K562 (cell line): ENCODE measurements around the gene CUL2. TPM values are rescaled to one million over a fixed set of nuclear protein-coding genes. Genes with fewer than 3 reads are reported as not detected.

Source experiments
- ATAC-seq: fragments of 200-7000 bp; cut with Tn5 transposase; 3 replicates; pipeline ENCODE4 v1.9.1; 2020; ENCODE audit warnings: moderate library complexity
- BruUV-seq: library from RNA; stranded (reverse); fragments of 400-500 nt; replicated peaks from 2 replicates; lab custom pipeline; 2021; lab: Mats Ljungman, UMichigan
- CTCF ChIA-PET: fragments of 300-600 bp; formaldehyde crosslinking; extraction: SDS; loops from one replicate; lab custom pipeline; 2021; ENCODE audit warnings: low intra/inter-chr PET ratio; lab: Yijun Ruan, JAX
- POLR2A ChIA-PET: fragments of 300-600, 350-650 bp; sonication (Branson Sonifier 250); formaldehyde crosslinking; extraction: SDS; loops from one replicate; lab custom pipeline; 2021; ENCODE audit warnings: antibody characterized with exemption, inconsistent platforms; lab: Yijun Ruan, JAX
- DNase-seq, 4 experiments: peaks; one replicate each; pipeline versions ENCODE4 v3.0.0 to v3.0.0-alpha.2; 2011 to 2018; ENCODE audit warnings: low spot score in 3 of 4, mixed read lengths in 3 of 4; ENCODE audit errors: extremely low read depth in 1 of 4
- FAIRE-seq: peaks from 2 replicates; lab custom pipeline; 2011; peaks lifted over from hg19 to GRCh38; lab: Jason Lieb, UNC
- H2AFZ ChIP-seq: 2 replicates; pipeline ENCODE4 v1.6.0; 2011; ENCODE audit warnings: low read depth, low read length, control low read depth, inconsistent platforms
- H3K27ac ChIP-seq: fragments of 200-600 bp; 3 replicates; pipeline ENCODE4 v1.8.0; 2011; ENCODE audit warnings: low read depth, mild to moderate bottlenecking, control low read depth, inconsistent platforms, low read length, moderate library complexity, mixed read lengths; ENCODE audit errors: extremely low read depth
- H3K27me3 ChIP-seq, 2 experiments: fragments of 300-600 bp in 1 of 2; 2 replicates in 1 of 2; 3 replicates in 1 of 2; pipeline versions ENCODE4 v1.6.0 to v1.8.0; 2011; ENCODE audit warnings: inconsistent platforms in 2 of 2, low read length in 2 of 2, mild to moderate bottlenecking in 1 of 2, mixed read lengths in 1 of 2, moderate library complexity in 1 of 2; ENCODE audit not compliant: control insufficient read depth in 2 of 2, insufficient read depth in 2 of 2
- H3K36me3 ChIP-seq: fragments of 300-600 bp; 3 replicates; pipeline ENCODE4 v1.8.0; 2011; ENCODE audit warnings: mild to moderate bottlenecking, low read length, inconsistent platforms; ENCODE audit not compliant: control insufficient read depth, insufficient read depth
- H3K4me1 ChIP-seq, 2 experiments: fragments of 200-600 bp in 1 of 2; replicated peaks in 1 of 2; 2 replicates in 1 of 2; 3 replicates in 1 of 2; pipeline versions ENCODE4 v1.5.1 to v1.8.0; 2011; ENCODE audit warnings: inconsistent platforms in 2 of 2, low read length in 2 of 2, mild to moderate bottlenecking in 1 of 2, mixed read lengths in 1 of 2, moderate library complexity in 1 of 2; ENCODE audit not compliant: control insufficient read depth in 2 of 2, insufficient read depth in 2 of 2
- H3K4me2 ChIP-seq: 2 replicates; pipeline ENCODE4 v1.6.1; 2011; ENCODE audit warnings: low read length, control low read depth, inconsistent platforms, mixed read lengths; ENCODE audit not compliant: insufficient read depth
- H3K4me3 ChIP-seq: fragments of 200-600 bp; sonication (generic), shearing (Covaris generic); 2 replicates; pipeline ENCODE4 v1.5.1; 2016; ENCODE audit warnings: control low read depth, inconsistent platforms
- H3K79me2 ChIP-seq: fragments of 200-600 bp; 3 replicates; pipeline ENCODE4 v1.8.0; 2011; ENCODE audit warnings: low read length, inconsistent platforms; ENCODE audit not compliant: control insufficient read depth, insufficient read depth
- H3K9ac ChIP-seq, 2 experiments: 2 replicates each; pipeline versions ENCODE4 v1.6.0 to v1.6.1; 2011; ENCODE audit warnings: low read depth in 2 of 2, low read length in 2 of 2, control low read depth in 1 of 2, inconsistent platforms in 1 of 2, mild to moderate bottlenecking in 1 of 2, mixed read lengths in 1 of 2; ENCODE audit not compliant: insufficient read depth in 1 of 2
- H3K9me1 ChIP-seq: one replicate; pipeline ENCODE4 v1.6.0; 2011; ENCODE audit warnings: inconsistent platforms, mild to moderate bottlenecking, low read length, moderate library complexity; ENCODE audit not compliant: control insufficient read depth, insufficient read depth
- H3K9me3 ChIP-seq: replicated peaks from 2 replicates; pipeline ENCODE4 v1.5.1; 2011; ENCODE audit warnings: low read depth, low read length, inconsistent platforms; ENCODE audit not compliant: control insufficient read depth, insufficient read depth
- H4K20me1 ChIP-seq: replicated peaks from 2 replicates; pipeline ENCODE4 v1.6.1; 2011; ENCODE audit warnings: low read length, inconsistent platforms, mixed read lengths; ENCODE audit not compliant: control insufficient read depth, insufficient read depth
- EGR1 ChIP-seq: fragments of 450-650 bp; conservative IDR thresholded peaks from 2 replicates; pipeline ENCODE4 v1.6.1; 2017; ENCODE audit warnings: mild to moderate bottlenecking
- HDAC2 ChIP-seq: fragments of 450-650 bp; IDR thresholded peaks from 2 replicates; pipeline ENCODE4 v1.6.1; 2016; ENCODE audit warnings: mild to moderate bottlenecking
- KLF16 ChIP-seq: IDR thresholded peaks from 2 replicates; pipeline ENCODE4 v1.6.1; 2016; ENCODE audit warnings: antibody characterized with exemption
- KLF6 ChIP-seq: fragments of 250-450 bp; sonication (Bioruptor Pico); IDR thresholded peaks from 2 replicates; pipeline ENCODE4 v1.4.0; 2020; ENCODE audit warnings: mild to moderate bottlenecking, moderate library complexity, borderline replicate concordance
- L3MBTL2 ChIP-seq: fragments of 450-650 bp; IDR thresholded peaks from 2 replicates; pipeline ENCODE4 v1.6.1; 2016; ENCODE audit warnings: mild to moderate bottlenecking, moderate library complexity
- PHTF2 ChIP-seq: fragments of 250-450 bp; sonication (Bioruptor Pico); IDR thresholded peaks from 2 replicates; pipeline ENCODE4 v1.5.0; 2021; ENCODE audit warnings: mild to moderate bottlenecking
- POLR2AphosphoS2 ChIP-seq: IDR thresholded peaks from 2 replicates; pipeline ENCODE4 v1.6.1; 2012; ENCODE audit warnings: low read length, improper control_type of control experiment
- SP2 ChIP-seq: IDR thresholded peaks from 2 replicates; pipeline ENCODE4 v1.6.1; 2011; ENCODE audit warnings: mild to moderate bottlenecking, low read depth, low read length, moderate library complexity; ENCODE audit not compliant: poor library complexity, severe bottlenecking; ENCODE audit errors: extremely low read depth
- XRCC5 ChIP-seq: fragments of 200-400 bp; formaldehyde crosslinking; IDR thresholded peaks from 2 replicates; pipeline ENCODE4 v1.6.1; 2017; ENCODE audit warnings: low read depth, mild to moderate bottlenecking, low read length
- ZKSCAN3 ChIP-seq: fragments of 250-450 bp; sonication (Bioruptor Pico); IDR thresholded peaks from 2 replicates; pipeline ENCODE4 v1.4.0; 2020
- WGBS: fragments of 100-300 bp; shearing (Covaris generic); methylation state at CpG from one replicate; pipeline ENCODE4 v1.1.6; 2016; ENCODE audit warnings: low coverage, mixed read lengths; ENCODE audit not compliant: insufficient coverage; ENCODE audit errors: missing lambda C conversion rate; 5-methylcytosine and 5-hydroxymethylcytosine counted together
- in situ Hi-C: fragments of 300-500 bp; cut with MboI; formaldehyde crosslinking; loops from 4 replicates; pipeline ENCODE4 v1.15.0; 2018; ENCODE audit warnings: inconsistent platforms, mixed read lengths
- intact Hi-C: fragments of 100-400 bp; cut with micrococcal nuclease; formaldehyde crosslinking; loops from 2 replicates; pipeline ENCODE4 v1.14.2; 2022
- polyA plus RNA-seq, 8 experiments: library from polyadenylated mRNA; depleted of rRNA in 4 of 8; stranded (reverse) in 5 of 8; unstranded in 3 of 8; fragments of >200 nt; fragmentation: Nextera tagmentation in 2 of 8; fragmentation: Illumina TruSeq in 1 of 8; extraction: Ambion mirVana in 2 of 8; extraction: Trizol in 1 of 8; gene quantifications; 2 replicates each; pipeline versions ENCODE4 v1.2.1 to v1.2.3, GENCODE V29; 2011 to 2014; ENCODE audit warnings: inconsistent platforms in 1 of 8, missing spikeins in 1 of 8
- total RNA-seq, 7 experiments: library from RNA; depleted of rRNA in 6 of 7; stranded (reverse); fragments of >200 nt in 6 of 7; fragmentation: Illumina TruSeq in 2 of 7; extraction: Trizol in 2 of 7; gene quantifications; 2 replicates each; pipeline versions ENCODE4 v1.2.1 to v1.2.3, GENCODE V29; 2011 to 2021; ENCODE audit warnings: low replicate concordance in 1 of 7
- TF ChIP-seq, protein P1 (sequence below): fragments of 450-650 bp; IDR thresholded peaks from 2 replicates; pipeline ENCODE4 v1.6.1; 2016; ENCODE audit warnings: mild to moderate bottlenecking
- TF ChIP-seq, protein P2 (sequence below): fragments of 250-450 bp; sonication (Bioruptor Pico); IDR thresholded peaks from 2 replicates; pipeline ENCODE4 v1.5.0; 2020; ENCODE audit warnings: mild to moderate bottlenecking
- TF ChIP-seq, protein P3 (sequence below): sonication (generic); formaldehyde crosslinking; IDR thresholded peaks from 2 replicates; pipeline ENCODE4 v1.8.0; 2023; ENCODE audit warnings: mild to moderate bottlenecking, missing genetic modification reagents
- TF ChIP-seq, protein P4 (sequence below), 2 experiments: IDR thresholded peaks; 2 replicates each; pipeline ENCODE4 v1.6.1; 2012; ENCODE audit warnings: improper control_type of control experiment in 2 of 2, low read depth in 2 of 2, low read length in 2 of 2, borderline replicate concordance in 1 of 2
- TF ChIP-seq, protein P5 (sequence below): fragments of 250-450 bp; sonication (Bioruptor Pico); IDR thresholded peaks from 2 replicates; pipeline ENCODE4 v1.5.1; 2021; ENCODE audit warnings: mild to moderate bottlenecking

Gene CUL2
- total and polyA plus RNA-seq, 9 of the 15 experiments (the other 6 are each of a cell fraction or from before 2014, with no cell fraction given): 17.3 to 46.3 (median 41.2) TPM

DNA sequence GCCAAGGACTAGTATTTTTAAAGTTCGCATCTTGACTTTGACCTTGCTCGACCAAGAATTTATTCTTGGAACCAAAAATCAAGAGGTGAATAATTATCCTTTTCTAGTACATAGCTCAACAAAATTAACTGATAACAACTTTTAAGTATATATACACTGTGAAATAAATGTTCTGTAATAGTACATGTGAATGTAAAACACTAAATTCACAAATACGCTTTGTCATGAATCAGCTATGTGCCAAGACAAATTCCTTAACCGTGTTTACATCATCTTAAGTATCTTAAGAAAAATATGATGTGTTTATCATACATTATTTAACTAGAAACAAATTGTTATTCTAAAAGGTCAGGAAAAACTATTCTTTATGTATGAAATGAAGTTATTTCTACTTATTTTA, 83.3 kb downstream of the CUL2 start:
- no peak overlapping the region for H3K4me3 ChIP-seq
- DNase-seq (no peak), FAIRE-seq (no peak), ATAC-seq (no peak)
- no peak overlapping the region for H3K27ac ChIP-seq
- H3K9ac ChIP-seq: no peak overlapping the region
- no peaks in the 10 kb centered on the region for H4K20me1 ChIP-seq
- H3K9me3 ChIP-seq: no peaks in the 10 kb centered on the region
- CTCF ChIA-PET: no interaction called here
- H3K9me1 ChIP-seq: no peaks in the 10 kb centered on the region
- no peak overlapping the region for H2AFZ ChIP-seq
- in situ Hi-C loops (no loop called here), intact Hi-C loops (no loop called here)
- 87% methylated on average over 4 of the region's 4 CpGs for WGBS
- H3K27me3 ChIP-seq: no peaks in the 10 kb centered on the region
- POLR2A ChIA-PET: no interaction called here
- no peak overlapping the region for H3K4me2 ChIP-seq
- peaks cover 0 to 4% of the 10 kb centered on the region in 2 experiments; a peak in 3 of 5 replicates for H3K4me1 ChIP-seq
- no peaks in the 10 kb centered on the region for H3K79me2 ChIP-seq
- peaks cover 14% of the 10 kb centered on the region; the same call in 1 of the 3 replicates for H3K36me3 ChIP-seq
- BruUV-seq: no TSS peak
- TF ChIP-seq, protein P1, sequence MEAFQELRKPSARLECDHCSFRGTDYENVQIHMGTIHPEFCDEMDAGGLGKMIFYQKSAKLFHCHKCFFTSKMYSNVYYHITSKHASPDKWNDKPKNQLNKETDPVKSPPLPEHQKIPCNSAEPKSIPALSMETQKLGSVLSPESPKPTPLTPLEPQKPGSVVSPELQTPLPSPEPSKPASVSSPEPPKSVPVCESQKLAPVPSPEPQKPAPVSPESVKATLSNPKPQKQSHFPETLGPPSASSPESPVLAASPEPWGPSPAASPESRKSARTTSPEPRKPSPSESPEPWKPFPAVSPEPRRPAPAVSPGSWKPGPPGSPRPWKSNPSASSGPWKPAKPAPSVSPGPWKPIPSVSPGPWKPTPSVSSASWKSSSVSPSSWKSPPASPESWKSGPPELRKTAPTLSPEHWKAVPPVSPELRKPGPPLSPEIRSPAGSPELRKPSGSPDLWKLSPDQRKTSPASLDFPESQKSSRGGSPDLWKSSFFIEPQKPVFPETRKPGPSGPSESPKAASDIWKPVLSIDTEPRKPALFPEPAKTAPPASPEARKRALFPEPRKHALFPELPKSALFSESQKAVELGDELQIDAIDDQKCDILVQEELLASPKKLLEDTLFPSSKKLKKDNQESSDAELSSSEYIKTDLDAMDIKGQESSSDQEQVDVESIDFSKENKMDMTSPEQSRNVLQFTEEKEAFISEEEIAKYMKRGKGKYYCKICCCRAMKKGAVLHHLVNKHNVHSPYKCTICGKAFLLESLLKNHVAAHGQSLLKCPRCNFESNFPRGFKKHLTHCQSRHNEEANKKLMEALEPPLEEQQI: no peak
- TF ChIP-seq SP2 (no peak), L3MBTL2 (no peak), KLF6 (CRISPR knock-in tag) (no peak), KLF16 (no peak), XRCC5 (no peak), EGR1 (no peak), ZKSCAN3 (CRISPR knock-in tag) (no peak), POLR2AphosphoS2 (no peak), HDAC2 (no peak), PHTF2 (CRISPR knock-in tag) (no peak)
- TF ChIP-seq, protein P2, sequence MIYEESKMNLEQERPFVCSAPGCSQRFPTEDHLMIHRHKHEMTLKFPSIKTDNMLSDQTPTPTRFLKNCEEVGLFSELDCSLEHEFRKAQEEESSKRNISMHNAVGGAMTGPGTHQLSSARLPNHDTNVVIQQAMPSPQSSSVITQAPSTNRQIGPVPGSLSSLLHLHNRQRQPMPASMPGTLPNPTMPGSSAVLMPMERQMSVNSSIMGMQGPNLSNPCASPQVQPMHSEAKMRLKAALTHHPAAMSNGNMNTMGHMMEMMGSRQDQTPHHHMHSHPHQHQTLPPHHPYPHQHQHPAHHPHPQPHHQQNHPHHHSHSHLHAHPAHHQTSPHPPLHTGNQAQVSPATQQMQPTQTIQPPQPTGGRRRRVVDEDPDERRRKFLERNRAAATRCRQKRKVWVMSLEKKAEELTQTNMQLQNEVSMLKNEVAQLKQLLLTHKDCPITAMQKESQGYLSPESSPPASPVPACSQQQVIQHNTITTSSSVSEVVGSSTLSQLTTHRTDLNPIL (CRISPR knock-in tag): no peak
- TF ChIP-seq, protein P3, sequence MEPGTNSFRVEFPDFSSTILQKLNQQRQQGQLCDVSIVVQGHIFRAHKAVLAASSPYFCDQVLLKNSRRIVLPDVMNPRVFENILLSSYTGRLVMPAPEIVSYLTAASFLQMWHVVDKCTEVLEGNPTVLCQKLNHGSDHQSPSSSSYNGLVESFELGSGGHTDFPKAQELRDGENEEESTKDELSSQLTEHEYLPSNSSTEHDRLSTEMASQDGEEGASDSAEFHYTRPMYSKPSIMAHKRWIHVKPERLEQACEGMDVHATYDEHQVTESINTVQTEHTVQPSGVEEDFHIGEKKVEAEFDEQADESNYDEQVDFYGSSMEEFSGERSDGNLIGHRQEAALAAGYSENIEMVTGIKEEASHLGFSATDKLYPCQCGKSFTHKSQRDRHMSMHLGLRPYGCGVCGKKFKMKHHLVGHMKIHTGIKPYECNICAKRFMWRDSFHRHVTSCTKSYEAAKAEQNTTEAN: no peak
- TF ChIP-seq, protein P4, sequence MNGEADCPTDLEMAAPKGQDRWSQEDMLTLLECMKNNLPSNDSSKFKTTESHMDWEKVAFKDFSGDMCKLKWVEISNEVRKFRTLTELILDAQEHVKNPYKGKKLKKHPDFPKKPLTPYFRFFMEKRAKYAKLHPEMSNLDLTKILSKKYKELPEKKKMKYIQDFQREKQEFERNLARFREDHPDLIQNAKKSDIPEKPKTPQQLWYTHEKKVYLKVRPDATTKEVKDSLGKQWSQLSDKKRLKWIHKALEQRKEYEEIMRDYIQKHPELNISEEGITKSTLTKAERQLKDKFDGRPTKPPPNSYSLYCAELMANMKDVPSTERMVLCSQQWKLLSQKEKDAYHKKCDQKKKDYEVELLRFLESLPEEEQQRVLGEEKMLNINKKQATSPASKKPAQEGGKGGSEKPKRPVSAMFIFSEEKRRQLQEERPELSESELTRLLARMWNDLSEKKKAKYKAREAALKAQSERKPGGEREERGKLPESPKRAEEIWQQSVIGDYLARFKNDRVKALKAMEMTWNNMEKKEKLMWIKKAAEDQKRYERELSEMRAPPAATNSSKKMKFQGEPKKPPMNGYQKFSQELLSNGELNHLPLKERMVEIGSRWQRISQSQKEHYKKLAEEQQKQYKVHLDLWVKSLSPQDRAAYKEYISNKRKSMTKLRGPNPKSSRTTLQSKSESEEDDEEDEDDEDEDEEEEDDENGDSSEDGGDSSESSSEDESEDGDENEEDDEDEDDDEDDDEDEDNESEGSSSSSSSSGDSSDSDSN (IDR thresholded peaks at IDR 0.05; ENCODE audit: borderline replicate concordance in 1 of 2, low read depth in 2 of 2, low read length in 2 of 2): no peak
- TF ChIP-seq, protein P5, sequence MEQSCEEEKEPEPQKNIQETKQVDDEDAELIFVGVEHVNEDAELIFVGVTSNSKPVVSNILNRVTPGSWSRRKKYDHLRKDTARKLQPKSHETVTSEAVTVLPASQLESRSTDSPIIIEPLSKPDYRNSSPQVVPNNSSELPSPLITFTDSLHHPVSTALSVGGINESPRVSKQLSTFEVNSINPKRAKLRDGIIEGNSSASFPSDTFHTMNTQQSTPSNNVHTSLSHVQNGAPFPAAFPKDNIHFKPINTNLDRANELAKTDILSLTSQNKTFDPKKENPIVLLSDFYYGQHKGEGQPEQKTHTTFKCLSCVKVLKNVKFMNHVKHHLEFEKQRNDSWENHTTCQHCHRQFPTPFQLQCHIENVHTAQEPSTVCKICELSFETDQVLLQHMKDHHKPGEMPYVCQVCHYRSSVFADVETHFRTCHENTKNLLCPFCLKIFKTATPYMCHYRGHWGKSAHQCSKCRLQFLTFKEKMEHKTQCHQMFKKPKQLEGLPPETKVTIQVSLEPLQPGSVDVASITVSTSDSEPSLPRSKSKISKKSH (CRISPR knock-in tag): no peak
